ENCODE data around the gene COL6A5.

DNA sequence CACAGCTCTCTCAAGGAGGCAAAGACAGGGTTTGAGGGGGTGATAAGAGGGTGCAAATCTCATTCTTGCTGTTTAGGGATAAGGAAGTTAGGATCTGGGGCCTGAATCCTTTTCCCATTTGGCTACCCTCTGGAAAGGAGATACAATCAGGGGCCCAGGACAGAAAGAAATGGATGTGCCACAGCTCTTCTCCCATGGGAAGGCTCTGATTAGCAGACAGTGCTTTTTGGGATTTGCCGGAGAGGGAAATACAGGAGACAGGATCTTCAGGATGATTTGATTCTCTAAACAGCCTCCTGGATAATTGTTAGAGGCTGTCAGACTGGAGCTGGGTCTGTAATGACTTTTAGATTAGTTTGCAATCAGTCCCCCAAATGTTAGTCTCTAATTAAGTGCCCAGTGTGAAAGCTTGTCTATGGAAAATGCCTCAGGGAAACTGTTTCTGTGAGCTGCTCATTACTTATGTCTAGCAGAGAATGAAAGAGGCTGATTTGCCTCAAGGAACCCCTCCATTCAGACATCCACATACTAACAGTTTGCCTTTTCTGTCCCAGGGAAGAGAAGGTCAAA lies 67.6 kb downstream of the COL6A5 start:
- no peak for TF ChIP-seq EZH2 (IDR thresholded peaks at IDR 0.05; ENCODE audit: low read depth)
- TF ChIP-seq, protein P1, sequence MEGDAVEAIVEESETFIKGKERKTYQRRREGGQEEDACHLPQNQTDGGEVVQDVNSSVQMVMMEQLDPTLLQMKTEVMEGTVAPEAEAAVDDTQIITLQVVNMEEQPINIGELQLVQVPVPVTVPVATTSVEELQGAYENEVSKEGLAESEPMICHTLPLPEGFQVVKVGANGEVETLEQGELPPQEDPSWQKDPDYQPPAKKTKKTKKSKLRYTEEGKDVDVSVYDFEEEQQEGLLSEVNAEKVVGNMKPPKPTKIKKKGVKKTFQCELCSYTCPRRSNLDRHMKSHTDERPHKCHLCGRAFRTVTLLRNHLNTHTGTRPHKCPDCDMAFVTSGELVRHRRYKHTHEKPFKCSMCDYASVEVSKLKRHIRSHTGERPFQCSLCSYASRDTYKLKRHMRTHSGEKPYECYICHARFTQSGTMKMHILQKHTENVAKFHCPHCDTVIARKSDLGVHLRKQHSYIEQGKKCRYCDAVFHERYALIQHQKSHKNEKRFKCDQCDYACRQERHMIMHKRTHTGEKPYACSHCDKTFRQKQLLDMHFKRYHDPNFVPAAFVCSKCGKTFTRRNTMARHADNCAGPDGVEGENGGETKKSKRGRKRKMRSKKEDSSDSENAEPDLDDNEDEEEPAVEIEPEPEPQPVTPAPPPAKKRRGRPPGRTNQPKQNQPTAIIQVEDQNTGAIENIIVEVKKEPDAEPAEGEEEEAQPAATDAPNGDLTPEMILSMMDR (conservative IDR thresholded peaks at IDR 0.05): no peak

Data from PC-9 (cell line).